ENCODE measurements around the gene ORAI3.
A peak's percentile ranks its signal among the peaks of the same experiment; 100 is the strongest.

The ORAI3 gene

DNA sequence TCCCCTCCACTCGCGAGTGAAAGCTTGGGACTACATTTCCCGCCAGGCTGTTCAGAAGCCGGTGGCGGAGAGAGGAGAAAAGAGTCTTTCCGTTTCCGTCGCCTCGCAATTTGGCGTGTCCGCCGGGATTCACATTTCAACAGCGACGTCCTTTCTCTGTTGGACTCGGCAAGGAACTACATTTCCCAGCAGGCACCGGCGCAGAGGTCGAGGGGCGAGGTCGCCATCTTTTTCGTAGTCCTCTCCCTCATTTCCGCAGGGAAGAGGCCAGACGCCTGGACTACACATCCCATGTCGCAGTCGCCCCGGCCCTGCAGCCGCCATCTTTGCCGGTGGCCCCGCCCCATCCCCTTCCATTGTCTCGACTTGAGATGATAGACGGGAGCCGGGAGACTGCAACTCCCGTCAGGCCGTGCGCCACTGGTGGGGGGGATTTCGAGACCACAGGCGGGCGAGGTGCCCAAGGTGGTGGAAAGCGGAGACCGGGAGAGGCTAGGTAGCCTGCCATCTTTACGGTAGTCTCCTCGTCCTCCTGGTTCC lies 26.4 kb upstream of the ORAI3 start (continued):
- TF ChIP-seq KLF17 (tag by site-specific recombination; IDR thresholded peaks at IDR 0.05) (no peak), ZFP3 (tag by site-specific recombination; IDR thresholded peaks at IDR 0.05; ENCODE audit: low read depth) (no peak), ZNF404 (tag by site-specific recombination; IDR thresholded peaks at IDR 0.05) (no peak), MYNN (tag by site-specific recombination; IDR thresholded peaks at IDR 0.05; ENCODE audit: borderline replicate concordance) (no peak), ZNF23 (tag by site-specific recombination; IDR thresholded peaks at IDR 0.05; ENCODE audit: borderline replicate concordance) (no peak), ZSCAN16 (tag by site-specific recombination; IDR thresholded peaks at IDR 0.05) (no peak), ZNF169 (tag by site-specific recombination; IDR thresholded peaks at IDR 0.05) (no peak), GLIS2 (tag by site-specific recombination; IDR thresholded peaks at IDR 0.05) (peak; percentile 77), IKZF3 (tag by site-specific recombination; IDR thresholded peaks at IDR 0.05) (no peak), SETDB1 (IDR thresholded peaks at IDR 0.05; ENCODE audit: insufficient read length, low read length) (no peak), ZNF747 (tag by site-specific recombination; IDR thresholded peaks at IDR 0.05) (no peak), ZXDB (tag by site-specific recombination; IDR thresholded peaks at IDR 0.05) (peak; percentile 94), ZNF24 (tag by site-specific recombination; IDR thresholded peaks at IDR 0.05) (no peak; the same call in 1 of the 2 replicates)
- TF ChIP-seq, protein P1, sequence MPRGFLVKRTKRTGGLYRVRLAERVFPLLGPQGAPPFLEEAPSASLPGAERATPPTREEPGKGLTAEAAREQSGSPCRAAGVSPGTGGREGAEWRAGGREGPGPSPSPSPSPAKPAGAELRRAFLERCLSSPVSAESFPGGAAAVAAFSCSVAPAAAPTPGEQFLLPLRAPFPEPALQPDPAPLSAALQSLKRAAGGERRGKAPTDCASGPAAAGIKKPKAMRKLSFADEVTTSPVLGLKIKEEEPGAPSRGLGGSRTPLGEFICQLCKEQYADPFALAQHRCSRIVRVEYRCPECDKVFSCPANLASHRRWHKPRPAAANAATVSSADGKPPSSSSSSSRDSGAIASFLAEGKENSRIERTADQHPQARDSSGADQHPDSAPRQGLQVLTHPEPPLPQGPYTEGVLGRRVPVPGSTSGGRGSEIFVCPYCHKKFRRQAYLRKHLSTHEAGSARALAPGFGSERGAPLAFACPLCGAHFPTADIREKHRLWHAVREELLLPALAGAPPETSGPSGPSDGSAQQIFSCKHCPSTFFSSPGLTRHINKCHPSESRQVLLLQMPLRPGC (tag by site-specific recombination; IDR thresholded peaks at IDR 0.05), result no peak
- TF ChIP-seq, protein P2, sequence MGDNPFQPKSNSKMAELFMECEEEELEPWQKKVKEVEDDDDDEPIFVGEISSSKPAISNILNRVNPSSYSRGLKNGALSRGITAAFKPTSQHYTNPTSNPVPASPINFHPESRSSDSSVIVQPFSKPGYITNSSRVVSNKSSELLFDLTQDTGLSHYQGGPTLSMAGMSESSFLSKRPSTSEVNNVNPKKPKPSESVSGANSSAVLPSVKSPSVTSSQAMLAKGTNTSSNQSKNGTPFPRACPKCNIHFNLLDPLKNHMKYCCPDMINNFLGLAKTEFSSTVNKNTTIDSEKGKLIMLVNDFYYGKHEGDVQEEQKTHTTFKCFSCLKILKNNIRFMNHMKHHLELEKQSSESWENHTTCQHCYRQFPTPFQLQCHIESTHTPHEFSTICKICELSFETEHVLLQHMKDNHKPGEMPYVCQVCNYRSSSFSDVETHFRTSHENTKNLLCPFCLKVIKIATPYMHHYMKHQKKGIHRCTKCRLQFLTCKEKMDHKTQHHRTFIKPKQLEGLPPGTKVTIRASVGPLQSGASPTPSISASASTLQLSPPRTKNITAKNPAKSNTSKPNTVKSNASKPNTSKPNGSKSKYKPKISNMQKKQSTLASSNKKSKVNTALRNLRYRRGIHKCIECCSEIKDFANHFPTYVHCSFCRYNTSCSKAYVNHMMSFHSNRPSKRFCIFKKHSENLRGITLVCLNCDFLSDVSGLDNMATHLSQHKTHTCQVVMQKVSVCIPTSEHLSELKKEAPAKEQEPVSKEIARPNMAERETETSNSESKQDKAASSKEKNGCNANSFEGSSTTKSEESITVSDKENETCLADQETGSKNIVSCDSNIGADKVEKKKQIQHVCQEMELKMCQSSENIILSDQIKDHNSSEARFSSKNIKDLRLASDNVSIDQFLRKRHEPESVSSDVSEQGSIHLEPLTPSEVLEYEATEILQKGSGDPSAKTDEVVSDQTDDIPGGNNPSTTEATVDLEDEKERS (tag by site-specific recombination; IDR thresholded peaks at IDR 0.05), result no peak

- H3K4me3 ChIP-seq (ENCODE audit: low read depth, low read length), result peak overlapping the region; percentile 68
- H3K9me3 ChIP-seq (ENCODE audit: control insufficient read depth, insufficient read depth, low read depth, low read length), result no peaks in the 10 kb centered on the region
- peaks cover 0 to 31% of the 10 kb centered on the region in 2 experiments; a peak in 1 of 3 replicates for H3K36me3 ChIP-seq (ENCODE audit: control insufficient read depth in 2 of 2, insufficient read depth in 1 of 2, low read length in 2 of 2)
- ChIA-PET POLR2A (interaction anchor here (0.6 to 1.3 kb wide), 8 partner anchors 19 to 175 kb away, joined by 3 to 4 read pairs (median 3); partner anchors contain the start of gene PHKG2), CTCF (interaction anchor here (0.8 kb wide), 1 partner anchor 31 kb away, joined by 3 read pairs; no protein-coding TSS in a partner anchor)
- H3K27ac ChIP-seq (ENCODE audit: extremely low read depth, low read depth, low read length), result peak overlapping the region; percentile 60
- H3K4me1 ChIP-seq (ENCODE audit: control insufficient read depth, insufficient read depth, low read length), result no peaks in the 10 kb centered on the region
- TF ChIP-seq ZNF629 (tag by site-specific recombination; IDR thresholded peaks at IDR 0.05), result peak; percentile 44; the same call in 1 of the 2 replicates
- peak; percentile 100 for TF ChIP-seq SP3 (tag by site-specific recombination; IDR thresholded peaks at IDR 0.05)
- peak; percentile 99 for TF ChIP-seq KLF8 (tag by site-specific recombination; IDR thresholded peaks at IDR 0.05)
- TF ChIP-seq, protein P2 (tag by site-specific recombination; IDR thresholded peaks at IDR 0.05), result no peak
- no peak for TF ChIP-seq ZNF791 (tag by site-specific recombination; IDR thresholded peaks at IDR 0.05)
- TF ChIP-seq ZNF692 (tag by site-specific recombination; IDR thresholded peaks at IDR 0.05), result peak; percentile 38
- TF ChIP-seq ZNF391 (tag by site-specific recombination; IDR thresholded peaks at IDR 0.05; ENCODE audit: borderline replicate concordance, low read depth), result 0 out of 2 replicates have a peak, but pooled peaks have one; percentile 14
- peak; percentile 95 for TF ChIP-seq EGR2 (tag by site-specific recombination; IDR thresholded peaks at IDR 0.05; ENCODE audit: low read depth)
- TF ChIP-seq ZEB2 (tag by site-specific recombination; IDR thresholded peaks at IDR 0.05), result peak; percentile 99
These were observed 25.8 kb upstream of the ORAI3 start for GRCh38 chr16:30922960-30923535.
